ENCODE data around the gene TMEM92.

The TMEM92 gene

GRCh38 chr17:50257676-50258224, 16.5 kb upstream of the TMEM92 start:
- Histone ChIP-seq H3K4me1 (ENCODE audit: insufficient read depth, low read length) (peaks cover 19% of the 10 kb centered on the region; the same call in 1 of the 2 replicates), H3K36me3 (ENCODE audit: insufficient read depth, low read length) (no peaks in the 10 kb centered on the region), H3K9me3 (ENCODE audit: control insufficient read depth, insufficient read depth, low read length) (no peaks in the 10 kb centered on the region), H3K9ac (ENCODE audit: low read depth, low read length) (no peak overlapping the region)

- no peaks in the 10 kb centered on the region for H3K9me3 ChIP-seq (ENCODE audit: control insufficient read depth, insufficient read depth, low read length)
- H3K4me1 ChIP-seq (ENCODE audit: insufficient read depth, low read length): peaks cover 25% of the 10 kb centered on the region; the same call in 1 of the 2 replicates
- H3K36me3 ChIP-seq (ENCODE audit: insufficient read depth, low read length): no peaks in the 10 kb centered on the region
- no peak overlapping the region for H3K9ac ChIP-seq (ENCODE audit: low read depth, low read length)
Observed at GRCh38 chr17:50258647-50259476, 15.4 kb upstream of the TMEM92 start.

GRCh38 chr17:50259477-50260324, 14.6 kb upstream of the TMEM92 start:
- H3K36me3 ChIP-seq (ENCODE audit: insufficient read depth, low read length): no peaks in the 10 kb centered on the region
- H3K4me1 ChIP-seq (ENCODE audit: insufficient read depth, low read length): peaks cover 30% of the 10 kb centered on the region; the same call in 1 of the 2 replicates
- no peak overlapping the region for H3K9ac ChIP-seq (ENCODE audit: low read depth, low read length)
- H3K9me3 ChIP-seq (ENCODE audit: control insufficient read depth, insufficient read depth, low read length): no peaks in the 10 kb centered on the region

GRCh38 chr17:50260501-50260911, 13.8 kb upstream of the TMEM92 start:
- no peaks in the 10 kb centered on the region for H3K9me3 ChIP-seq (ENCODE audit: control insufficient read depth, insufficient read depth, low read length)
- no peaks in the 10 kb centered on the region for H3K36me3 ChIP-seq (ENCODE audit: insufficient read depth, low read length)
- H3K4me1 ChIP-seq (ENCODE audit: insufficient read depth, low read length): peaks cover 36% of the 10 kb centered on the region; the same call in 1 of the 2 replicates
- no peak overlapping the region for H3K9ac ChIP-seq (ENCODE audit: low read depth, low read length)

GRCh38 chr17:50261051-50261915, 13.0 kb upstream of the TMEM92 start:
- H3K9ac ChIP-seq (ENCODE audit: low read depth, low read length): no peak overlapping the region
- H3K9me3 ChIP-seq (ENCODE audit: control insufficient read depth, insufficient read depth, low read length): no peaks in the 10 kb centered on the region
- peaks cover 40% of the 10 kb centered on the region; the same call in 1 of the 2 replicates for H3K4me1 ChIP-seq (ENCODE audit: insufficient read depth, low read length)
- no peaks in the 10 kb centered on the region for H3K36me3 ChIP-seq (ENCODE audit: insufficient read depth, low read length)

GRCh38 chr17:50262001-50262794, 12.1 kb upstream of the TMEM92 start:
- no peaks in the 10 kb centered on the region for H3K9me3 ChIP-seq (ENCODE audit: control insufficient read depth, insufficient read depth, low read length)
- peaks cover 45% of the 10 kb centered on the region; the same call in 1 of the 2 replicates for H3K4me1 ChIP-seq (ENCODE audit: insufficient read depth, low read length)
- H3K36me3 ChIP-seq (ENCODE audit: insufficient read depth, low read length): no peaks in the 10 kb centered on the region

GRCh38 chr17:50263331-50264262, 10.7 kb upstream of the TMEM92 start:
- Histone ChIP-seq H3K36me3 (ENCODE audit: insufficient read depth, low read length) (no peaks in the 10 kb centered on the region), H3K9ac (ENCODE audit: low read depth, low read length) (peak overlapping the region; percentile 48; the same call in 1 of the 2 replicates), H3K9me3 (ENCODE audit: control insufficient read depth, insufficient read depth, low read length) (no peaks in the 10 kb centered on the region), H3K4me1 (ENCODE audit: insufficient read depth, low read length) (peaks cover 45% of the 10 kb centered on the region)

More at GRCh38 chr17:50262001-50262794, 12.1 kb upstream of the TMEM92 start:
- no peak overlapping the region for H3K9ac ChIP-seq (ENCODE audit: low read depth, low read length)

- H3K36me3 ChIP-seq (ENCODE audit: insufficient read depth, low read length): no peaks in the 10 kb centered on the region
- H3K9ac ChIP-seq (ENCODE audit: low read depth, low read length): peak overlapping the region; percentile 48
- no peaks in the 10 kb centered on the region for H3K9me3 ChIP-seq (ENCODE audit: control insufficient read depth, insufficient read depth, low read length)
- H3K4me1 ChIP-seq (ENCODE audit: insufficient read depth, low read length): peaks cover 52% of the 10 kb centered on the region
Observed at GRCh38 chr17:50264263-50265113, 9.8 kb upstream of the TMEM92 start.

GRCh38 chr17:50265212-50265611, 9.1 kb upstream of the TMEM92 start:
- peaks cover 50% of the 10 kb centered on the region for H3K4me1 ChIP-seq (ENCODE audit: insufficient read depth, low read length)
- no peak overlapping the region for H3K9ac ChIP-seq (ENCODE audit: low read depth, low read length)
- H3K9me3 ChIP-seq (ENCODE audit: control insufficient read depth, insufficient read depth, low read length): no peaks in the 10 kb centered on the region
- no peaks in the 10 kb centered on the region for H3K36me3 ChIP-seq (ENCODE audit: insufficient read depth, low read length)

GRCh38 chr17:50265690-50266315, 8.5 kb upstream of the TMEM92 start:
- Histone ChIP-seq H3K9me3 (ENCODE audit: control insufficient read depth, insufficient read depth, low read length) (no peaks in the 10 kb centered on the region), H3K4me1 (ENCODE audit: insufficient read depth, low read length) (peaks cover 55% of the 10 kb centered on the region), H3K9ac (ENCODE audit: low read depth, low read length) (no peak overlapping the region), H3K36me3 (ENCODE audit: insufficient read depth, low read length) (no peaks in the 10 kb centered on the region)

- no peak overlapping the region for H3K9ac ChIP-seq (ENCODE audit: low read depth, low read length)
- peaks cover 58% of the 10 kb centered on the region for H3K4me1 ChIP-seq (ENCODE audit: insufficient read depth, low read length)
- no peaks in the 10 kb centered on the region for H3K9me3 ChIP-seq (ENCODE audit: control insufficient read depth, insufficient read depth, low read length)
- no peaks in the 10 kb centered on the region for H3K36me3 ChIP-seq (ENCODE audit: insufficient read depth, low read length)
Observed at GRCh38 chr17:50266384-50267073, 7.7 kb upstream of the TMEM92 start.
